Articular chondrocyte of knee joint (primary cell): ENCODE measurements around the gene RD3L. TPM values are rescaled to one million over a fixed set of nuclear protein-coding genes. Genes with fewer than 3 reads are reported as not detected.

Experiments
- total RNA-seq: library from RNA; depleted of rRNA; stranded (reverse); fragments of >200 nt; gene quantifications from 2 replicates; pipeline ENCODE4 v1.2.3, GENCODE V29; 2012

Gene RD3L
- total RNA-seq, result not detected in 2 replicates

GRCh38 chr14:103941973-103942736, at the start of gene RD3L:
Gene RD3L, minus strand, starts transcription at chr14:103942529. Its CDS starts 834 bp downstream, at chr14:103941695.

GRCh38 chr14:103928011-103928890, 14.1 kb downstream of the RD3L start, which contains the start of gene TDRD9:
Gene TDRD9, plus strand, starts transcription at chr14:103928456. Its CDS starts 54 bp downstream, at chr14:103928510.

Other genes with a start within 250 kb of the RD3L start
- 6.5 and 9.5 TPM in 2 replicates for gene XRCC3, start 227.1 kb downstream of the RD3L start, total RNA-seq
- 49.8 and 52.8 TPM in 2 replicates for gene ZFYVE21, start 226.7 kb downstream of the RD3L start, total RNA-seq
- gene PPP1R13B, start 95.0 kb downstream of the RD3L start, total RNA-seq, result 6.3 and 7.4 TPM in 2 replicates
- 2.7 and 4.6 TPM in 2 replicates for gene TDRD9, start 14.1 kb downstream of the RD3L start, total RNA-seq
- 0.13 TPM in 1 of 2 replicates, not detected in the other for gene ASPG, start 143.2 kb upstream of the RD3L start, total RNA-seq
- 0.78 and 1.5 TPM in 2 replicates for gene KIF26A, start 196.1 kb upstream of the RD3L start, total RNA-seq